Heart left ventricle (tissue), 16 donors: ENCODE data around the gene STK40. TPM values are rescaled to one million over a fixed set of nuclear protein-coding genes. Genes with fewer than 3 reads are reported as not detected.

Experiments used
- ATAC-seq, 4 donors: fragments of 200-7000 bp; cut with Tn5 transposase; one replicate each; pipeline ENCODE4 v1.9.1; 2020 to 2022; ENCODE audit warnings: moderate library complexity in 4 of 4, mild to moderate bottlenecking in 3 of 4, moderate number of reproducible peaks in 1 of 4
- DNase-seq, 5 donors: peaks; one replicate each; pipeline ENCODE4 v3.0.0-alpha.2; 2020
- H3K27ac ChIP-seq, 12 donors: fragments of 200-600 bp; sonication (generic) in 4 of 12; one replicate each; pipeline versions ENCODE4 v1.5.0 to v1.8.0; 2016 to 2022; ENCODE audit warnings: mild to moderate bottlenecking in 2 of 12
- H3K27me3 ChIP-seq, 9 donors: fragments of 200-600 bp; sonication (generic) in 2 of 9; one replicate each; pipeline versions ENCODE4 v1.5.1 to v1.8.0; 2016 to 2022; ENCODE audit warnings: mild to moderate bottlenecking in 3 of 9
- H3K36me3 ChIP-seq, 9 donors: fragments of 200-600 bp; sonication (generic) in 2 of 9; one replicate each; pipeline versions ENCODE4 v1.5.0 to v1.8.0; 2018 to 2022; ENCODE audit warnings: mild to moderate bottlenecking in 2 of 9
- H3K4me1 ChIP-seq, 12 donors: fragments of 200-600 bp; sonication (generic) in 4 of 12; one replicate each; pipeline versions ENCODE4 v1.5.0 to v1.8.0; 2016 to 2022; ENCODE audit warnings: mild to moderate bottlenecking in 3 of 12
- H3K4me3 ChIP-seq, 12 donors: fragments of 200-600 bp; sonication (generic) in 4 of 12; one replicate each; pipeline versions ENCODE4 v1.5.0 to v1.8.0; 2017 to 2022; ENCODE audit warnings: mild to moderate bottlenecking in 9 of 12, moderate library complexity in 4 of 12
- H3K9me3 ChIP-seq, 12 donors: fragments of 200-600 bp; sonication (generic) in 4 of 12; one replicate each; pipeline versions ENCODE4 v1.5.0 to v1.8.0; 2016 to 2022; ENCODE audit warnings: mild to moderate bottlenecking in 1 of 12
- POLR2A ChIP-seq, 2 donors: fragments of 450-650 bp; IDR thresholded peaks; one replicate each; pipeline ENCODE4 v1.6.1; 2017; ENCODE audit warnings: antibody characterized with exemption in 2 of 2, mild to moderate bottlenecking in 2 of 2, moderate library complexity in 2 of 2
- WGBS, 4 donors: extraction: QIAGEN DNeasy Blood & Tissue Kit in 2 of 4; methylation state at CpG; one replicate each; pipeline versions ENCODE4 v1.1.5 to v1.1.7; 2013 to 2018; 5-methylcytosine and 5-hydroxymethylcytosine counted together
- intact Hi-C, 10 donors: fragments of 100-400 bp; cut with DNase I; formaldehyde crosslinking; loops; one replicate each; pipeline versions ENCODE4 v1.11.1 to v1.14.2; 2022
- polyA plus RNA-seq, 2 donors: library from polyadenylated mRNA; stranded (reverse); fragments of 200-250 nt; gene quantifications; one replicate each; pipeline ENCODE4 v1.2.3, GENCODE V29; 2013
- total RNA-seq, 9 donors: library from RNA; depleted of rRNA in 2 of 9; stranded (reverse); fragments of >200 nt in 2 of 9; fragmentation: NEBNext Ultra II Directional in 3 of 9; extraction: Animal tissue kit (Norgen Biotek cat#: 25700) in 3 of 9; gene quantifications; one replicate each; pipeline versions ENCODE4 v1.1.0 to v1.2.4, GENCODE V29; 2016 to 2023
- TF ChIP-seq, protein P1 (sequence below), 12 donors: fragments of 200-600 bp; sonication (generic) in 4 of 12; IDR thresholded peaks; one replicate each; pipeline versions ENCODE4 v1.5.0 to v1.8.0; 2018 to 2022; ENCODE audit warnings: antibody characterized with exemption in 12 of 12, mild to moderate bottlenecking in 5 of 12
- donor health status: ischemic (EF 13 %, LVEDD 7.1; RV severe dilation, severe dysfunction).
- donor health status: healthy with polysubstance abuse.
- donor health status: DM: no; HTN: yes; CAD: no.
- donor health status: DM: no; HTN: no; CAD: no.
- donor health status: ischemic (EF 25% LVEDD 6.9; RV normal size, moderate dysfunction).
- donor health status: ischemic (EF 25% LVEDD 5.7; RV mildly dilated, moderate dysfunction).
- donor health status: healthy.
- donor health status: DM: yes; HTN: yes; CAD: no.
- donor health status: ischemic (EF 35%, LVEDD 5.7; RV mildly dilated, moderate dysfunction).
- donor health status: nonischemic (EF 11% LVEDD 7.7; RV severe dilation, severe dysfunction).
- donor health status: DM: yes; HTN: yes; CAD: no.
- donor health status: PGD.
- donor health status: ischemic (EF 29% LVEDD 5.4; RV normal size, mild dysfunction).
- donor health status: nonischemic (EF 23%, LVEDD 6.1; RV moderate dilation, normal function).

STK40 gene
- total and polyA plus RNA-seq, 11 donors, result 27.9 to 114 (median 59.4) TPM

DNA sequence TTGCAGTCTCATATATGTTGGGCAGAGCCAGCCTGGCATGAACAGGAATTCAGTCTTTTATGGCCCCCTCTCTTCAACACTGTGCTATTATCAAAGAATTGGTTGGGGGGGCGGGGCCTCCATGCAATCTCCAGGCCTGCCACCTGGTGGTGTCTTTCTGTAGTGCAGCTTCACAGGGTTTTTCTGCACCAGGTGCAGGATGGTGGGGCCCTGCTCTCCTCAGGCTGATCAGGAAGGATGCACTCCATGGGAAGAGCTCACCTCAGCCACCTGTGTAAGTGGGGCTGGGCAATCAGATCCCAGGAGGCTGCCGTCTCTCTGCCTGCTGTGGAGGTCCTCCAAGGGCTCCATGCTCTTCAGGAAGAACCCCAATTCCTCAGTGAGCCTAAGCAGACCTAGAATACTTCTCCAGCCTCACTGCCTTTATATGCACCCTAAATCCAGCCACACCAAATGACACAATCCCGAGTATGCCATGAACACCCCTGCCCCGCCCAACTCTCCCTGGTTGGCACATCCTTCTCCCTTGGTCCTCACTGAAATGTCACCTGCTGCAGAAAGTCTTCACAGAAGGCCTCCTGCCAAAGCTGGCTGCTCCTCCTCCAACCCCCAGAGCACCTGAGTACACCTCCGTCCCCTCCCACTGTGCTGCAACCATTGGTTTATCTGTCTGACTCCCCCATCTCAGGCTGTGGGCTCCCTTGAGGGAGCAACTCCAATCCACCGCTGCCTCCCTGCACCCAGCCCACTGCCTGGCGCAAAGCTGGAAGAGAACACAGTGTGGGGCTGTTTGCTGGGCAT is 16.5 kb downstream of the STK40 start:
- peak in 4 of 5 donors; percentile 69 to 81 (median 74) for DNase-seq
- Histone ChIP-seq H3K36me3 (peaks cover 0 to 16% (median 7%) of the 10 kb centered on the region in 9 donors), H3K9me3 (no peaks in the 10 kb centered on the region), H3K4me3 (no peak overlapping the region), H3K27ac (peak overlapping the region in 3 of 12 donors; percentile 13 to 33 (median 28)), H3K4me1 (peaks cover 7 to 97% (median 58%) of the 10 kb centered on the region in 12 donors), H3K27me3 (no peaks in the 10 kb centered on the region)
- TF ChIP-seq POLR2A (IDR thresholded peaks at IDR 0.05), result peak in 1 of 2 donors; percentile 15
- TF ChIP-seq, protein P1, sequence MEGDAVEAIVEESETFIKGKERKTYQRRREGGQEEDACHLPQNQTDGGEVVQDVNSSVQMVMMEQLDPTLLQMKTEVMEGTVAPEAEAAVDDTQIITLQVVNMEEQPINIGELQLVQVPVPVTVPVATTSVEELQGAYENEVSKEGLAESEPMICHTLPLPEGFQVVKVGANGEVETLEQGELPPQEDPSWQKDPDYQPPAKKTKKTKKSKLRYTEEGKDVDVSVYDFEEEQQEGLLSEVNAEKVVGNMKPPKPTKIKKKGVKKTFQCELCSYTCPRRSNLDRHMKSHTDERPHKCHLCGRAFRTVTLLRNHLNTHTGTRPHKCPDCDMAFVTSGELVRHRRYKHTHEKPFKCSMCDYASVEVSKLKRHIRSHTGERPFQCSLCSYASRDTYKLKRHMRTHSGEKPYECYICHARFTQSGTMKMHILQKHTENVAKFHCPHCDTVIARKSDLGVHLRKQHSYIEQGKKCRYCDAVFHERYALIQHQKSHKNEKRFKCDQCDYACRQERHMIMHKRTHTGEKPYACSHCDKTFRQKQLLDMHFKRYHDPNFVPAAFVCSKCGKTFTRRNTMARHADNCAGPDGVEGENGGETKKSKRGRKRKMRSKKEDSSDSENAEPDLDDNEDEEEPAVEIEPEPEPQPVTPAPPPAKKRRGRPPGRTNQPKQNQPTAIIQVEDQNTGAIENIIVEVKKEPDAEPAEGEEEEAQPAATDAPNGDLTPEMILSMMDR (IDR thresholded peaks at IDR 0.05), result peak; percentile 90 to 97 (median 95)
- intact Hi-C loops, result loop anchor here in 4 of 10 donors (2.0 to 5.0 kb wide), 4 partner anchors 42 to 62 kb away; partner anchors contain the start of genes EVA1B (in 3 of the 4) and SH3D21 (in 1 of the 4)
- WGBS, 4 donors, result 61 to 77% (median 72%) methylated on average over 6 to 7 of the region's 7 CpGs
- ATAC-seq, result peak in 3 of 4 donors; percentile 9 to 27 (median 13)

DNA sequence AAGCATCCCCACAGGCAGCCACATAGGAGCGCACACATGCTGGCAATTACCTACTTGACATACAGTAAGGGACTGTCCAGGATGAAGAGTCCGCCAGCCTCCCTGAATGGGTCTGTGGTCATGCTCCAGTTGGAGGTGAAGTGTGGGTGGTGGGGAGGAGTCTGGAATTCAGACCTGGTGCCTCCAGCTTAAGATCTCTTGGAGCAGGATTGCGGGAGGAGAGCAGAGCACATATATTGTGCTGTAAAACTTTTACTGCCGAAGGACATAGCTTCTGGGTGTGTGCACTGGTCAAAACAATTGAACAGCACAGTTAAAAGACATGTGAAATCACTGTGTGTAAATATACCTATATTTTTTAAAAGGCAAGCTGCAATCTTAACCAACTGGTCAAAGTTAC is 17.9 kb downstream of the STK40 start:
- intact Hi-C loops, result loop anchor here in 5 of 10 donors (2.0 to 5.0 kb wide), 4 partner anchors 40 to 60 kb away; partner anchors contain the start of genes EVA1B (in 4 of the 5) and SH3D21 (in 1 of the 5)
- no peak for DNase-seq
- ATAC-seq, result no peak
- Histone ChIP-seq H3K9me3 (no peaks in the 10 kb centered on the region), H3K4me3 (no peak overlapping the region), H3K27me3 (no peaks in the 10 kb centered on the region), H3K36me3 (peaks cover 0 to 23% (median 12%) of the 10 kb centered on the region in 9 donors), H3K4me1 (peaks cover 0 to 83% (median 44%) of the 10 kb centered on the region in 12 donors), H3K27ac (peak overlapping the region in 1 of 12 donors; percentile 79)
- WGBS, 4 donors, result 91 to 93% (median 93%) methylated on average over 4 of the region's 4 CpGs
- TF ChIP-seq, protein P1 (IDR thresholded peaks at IDR 0.05), result no peak
- TF ChIP-seq POLR2A (IDR thresholded peaks at IDR 0.05), result no peak

DNA sequence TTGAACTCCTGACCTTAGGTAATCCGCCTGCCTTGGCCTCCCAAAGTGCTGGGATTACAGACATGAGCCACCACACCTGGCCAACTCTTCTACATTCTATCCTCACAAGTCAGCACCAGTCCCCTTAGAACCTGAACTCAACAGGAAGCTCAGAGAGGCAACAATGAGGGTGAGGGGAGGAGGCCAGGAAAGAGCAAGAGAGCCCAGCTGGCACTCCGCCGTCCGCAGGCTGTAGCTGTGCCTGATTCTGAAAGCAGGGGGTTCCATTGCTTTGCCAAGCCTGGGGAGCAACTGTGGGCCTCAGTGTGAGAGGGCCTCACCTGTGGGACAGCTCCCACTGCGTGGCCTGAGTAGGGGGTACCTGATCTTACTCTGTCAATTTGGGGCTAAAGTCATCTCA is 18.7 kb downstream of the STK40 start:
- TF ChIP-seq, protein P1 (IDR thresholded peaks at IDR 0.05), result no peak
- TF ChIP-seq POLR2A (IDR thresholded peaks at IDR 0.05), result no peak
- 68 to 80% (median 72%) methylated on average over 5 of the region's 5 CpGs for WGBS, 4 donors
- Histone ChIP-seq H3K27me3 (no peaks in the 10 kb centered on the region), H3K4me1 (peaks cover 0 to 76% (median 38%) of the 10 kb centered on the region in 12 donors), H3K9me3 (no peaks in the 10 kb centered on the region), H3K27ac (peak overlapping the region in 6 of 12 donors; percentile 22 to 84 (median 63)), H3K36me3 (peaks cover 0 to 30% (median 19%) of the 10 kb centered on the region in 9 donors), H3K4me3 (no peak overlapping the region)
- intact Hi-C loops, result loop anchor here in 5 of 10 donors (2.0 to 5.0 kb wide), 4 partner anchors 40 to 60 kb away; partner anchors contain the start of genes EVA1B (in 3 of the 5) and SH3D21 (in 1 of the 5)
- DNase-seq, result no peak
- no peak for ATAC-seq
